Activated CD4-positive, alpha-beta memory T cell treated with anti-CD3 and anti-CD28 coated beads, Interleukin-2, amount 10 ng/mL, durations not matched to agents 7 days and 5 days (primary cell): Measurements from ENCODE around the gene KIR3DL3. TPM values are rescaled to one million over a fixed set of nuclear protein-coding genes. Genes with fewer than 3 reads are reported as not detected.
"Not testable (repeated sequence)": the region's sequence is repeated elsewhere in the genome, so short reads cannot be mapped to it uniquely, and the experiment has no call there.

Experiments
- CTCF ChIA-PET: fragments of 350-600 bp; sonication (Branson Sonifier 250); formaldehyde crosslinking; loops from one replicate; lab custom pipeline; 2021; ENCODE audit warnings: antibody characterized with exemption, inconsistent platforms; lab: Charles Lee
- POLR2A ChIA-PET: fragments of 350-600 bp; sonication (Branson Sonifier 250); formaldehyde crosslinking; loops from one replicate; lab custom pipeline; 2021; ENCODE audit warnings: antibody characterized with exemption; lab: Charles Lee
- DNase-seq: peaks from one replicate; pipeline ENCODE4 v3.0.0-alpha.2; 2020
- H3K27ac Mint-ChIP-seq: one replicate; pipeline ENCODE4 v1.8.0; 2021; ENCODE audit warnings: mild to moderate bottlenecking, mixed read lengths
- H3K27me3 Mint-ChIP-seq: one replicate; pipeline ENCODE4 v1.8.0; 2021; ENCODE audit warnings: mixed read lengths
- H3K36me3 Mint-ChIP-seq: one replicate; pipeline ENCODE4 v1.8.0; 2021; ENCODE audit warnings: low read depth, mixed read lengths
- H3K4me1 Mint-ChIP-seq: one replicate; pipeline ENCODE4 v1.8.0; 2021; ENCODE audit warnings: mixed read lengths
- H3K4me3 Mint-ChIP-seq: one replicate; pipeline ENCODE4 v1.8.0; 2021; ENCODE audit warnings: mild to moderate bottlenecking, mixed read lengths
- H3K9me3 Mint-ChIP-seq: one replicate; pipeline ENCODE4 v1.8.0; 2021; ENCODE audit warnings: mixed read lengths
- total RNA-seq, 2 experiments: library from RNA; stranded (reverse); gene quantifications; one replicate each; pipeline ENCODE4 v1.2.3, GENCODE V29; 2021

KIR3DL3 gene
- total RNA-seq, 2 experiments from 2014 or later = not detected

DNA sequence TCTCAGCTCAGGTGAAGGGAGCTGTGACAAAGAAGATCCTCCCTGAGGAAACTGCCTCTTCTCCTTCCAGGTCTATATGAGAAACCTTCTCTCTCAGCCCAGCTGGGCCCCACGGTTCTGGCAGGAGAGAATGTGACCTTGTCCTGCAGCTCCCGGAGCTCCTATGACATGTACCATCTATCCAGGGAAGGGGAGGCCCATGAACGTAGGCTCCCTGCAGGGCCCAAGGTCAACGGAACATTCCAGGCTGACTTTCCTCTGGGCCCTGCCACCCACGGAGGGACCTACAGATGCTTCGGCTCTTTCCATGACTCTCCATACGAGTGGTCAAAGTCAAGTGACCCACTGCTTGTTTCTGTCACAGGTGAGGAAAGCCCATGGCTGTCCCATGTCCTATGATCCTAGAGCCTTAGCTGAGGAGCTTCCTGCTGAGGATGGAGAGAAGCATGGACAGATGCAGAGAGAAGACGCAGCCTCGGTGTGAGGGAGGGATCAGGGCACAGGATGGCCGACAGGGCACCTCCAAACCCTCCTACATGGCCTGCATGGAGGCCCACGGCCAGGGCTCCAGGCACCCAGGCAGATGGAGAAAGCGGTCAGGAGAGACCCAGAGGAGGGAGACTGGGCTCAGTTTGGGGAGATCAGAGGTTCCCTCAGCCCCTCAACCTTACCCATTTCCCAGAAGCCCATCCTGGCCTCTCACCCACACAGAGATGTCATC lies 51.0 kb downstream of the KIR3DL3 start:
- CTCF ChIA-PET, POLR2A ChIA-PET, H3K9me3 Mint-ChIP-seq, H3K4me3 Mint-ChIP-seq, DNase-seq, H3K4me1 Mint-ChIP-seq, H3K36me3 Mint-ChIP-seq, H3K27me3 Mint-ChIP-seq, H3K27ac Mint-ChIP-seq: not testable (repeated sequence)

DNA sequence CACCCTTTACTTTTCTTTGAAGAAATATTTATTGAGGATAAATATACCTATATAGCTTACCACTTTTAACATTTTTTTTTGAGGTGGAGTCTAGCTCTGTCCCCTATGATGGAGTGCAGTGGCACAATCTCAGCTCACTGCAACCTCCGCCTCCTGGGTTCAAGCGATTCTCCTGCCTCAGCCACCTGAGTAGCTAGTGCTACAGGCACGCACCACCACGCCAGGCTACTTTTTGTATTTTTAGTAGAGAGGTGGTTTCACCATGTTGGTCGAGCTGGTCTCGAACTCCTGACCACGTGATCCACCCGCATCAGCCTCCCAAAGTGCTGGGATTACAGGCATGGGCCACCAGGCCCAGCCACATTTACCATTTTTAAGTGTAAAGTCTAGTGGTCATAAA lies 51.6 kb downstream of the KIR3DL3 start:
- CTCF ChIA-PET, H3K36me3 Mint-ChIP-seq: not testable (repeated sequence)

DNA sequence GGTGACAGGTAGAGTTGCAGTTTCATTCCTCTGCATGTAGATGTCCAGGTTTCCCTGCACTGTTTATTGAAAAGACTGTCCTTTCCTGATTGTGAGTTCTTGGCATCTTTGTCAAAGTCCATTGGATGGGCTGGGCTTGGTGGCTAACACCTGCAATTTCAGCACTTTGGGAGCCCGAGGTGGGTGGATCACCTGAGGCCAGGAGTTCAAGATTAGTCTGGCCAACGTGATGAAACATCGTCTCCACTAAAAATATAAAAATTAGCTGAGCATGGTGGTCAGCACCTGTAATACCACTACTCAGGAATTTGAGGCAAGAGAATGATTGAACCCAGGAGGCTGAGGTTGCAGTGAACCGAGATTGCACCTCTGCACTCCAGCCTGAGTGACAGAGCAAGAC lies 53.6 kb downstream of the KIR3DL3 start:
- H3K4me1 Mint-ChIP-seq, H3K4me3 Mint-ChIP-seq, H3K9me3 Mint-ChIP-seq, H3K36me3 Mint-ChIP-seq, H3K27me3 Mint-ChIP-seq, CTCF ChIA-PET, H3K27ac Mint-ChIP-seq, DNase-seq, POLR2A ChIA-PET: not testable (repeated sequence)

More for the DNA sequence above, 51.6 kb downstream of the KIR3DL3 start:
- H3K27me3 Mint-ChIP-seq, H3K27ac Mint-ChIP-seq, DNase-seq, H3K4me3 Mint-ChIP-seq, H3K9me3 Mint-ChIP-seq, POLR2A ChIA-PET, H3K4me1 Mint-ChIP-seq: not testable (repeated sequence)

DNA sequence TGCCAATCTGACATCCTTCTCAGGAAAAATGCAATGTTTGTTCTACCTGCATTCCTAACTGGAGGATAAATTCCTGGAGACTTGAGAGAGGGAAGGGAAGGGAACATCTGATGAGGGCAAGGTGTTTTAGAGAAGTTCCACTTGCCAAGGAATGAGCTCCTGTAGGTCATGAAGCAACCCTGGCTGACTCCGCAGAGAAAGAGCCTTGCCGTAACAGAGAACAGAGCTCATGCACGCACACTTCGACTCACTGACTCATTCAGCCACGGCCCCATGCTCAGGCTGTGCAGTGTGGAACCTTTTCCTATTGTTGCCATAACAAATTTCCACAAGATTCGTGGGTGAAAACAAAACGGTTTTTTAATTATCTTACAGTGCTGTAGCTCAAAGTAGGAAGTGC lies 54.7 kb downstream of the KIR3DL3 start:
- CTCF ChIA-PET, H3K27me3 Mint-ChIP-seq, H3K27ac Mint-ChIP-seq, DNase-seq, H3K36me3 Mint-ChIP-seq, H3K9me3 Mint-ChIP-seq, POLR2A ChIA-PET, H3K4me3 Mint-ChIP-seq, H3K4me1 Mint-ChIP-seq: not testable (repeated sequence)

DNA sequence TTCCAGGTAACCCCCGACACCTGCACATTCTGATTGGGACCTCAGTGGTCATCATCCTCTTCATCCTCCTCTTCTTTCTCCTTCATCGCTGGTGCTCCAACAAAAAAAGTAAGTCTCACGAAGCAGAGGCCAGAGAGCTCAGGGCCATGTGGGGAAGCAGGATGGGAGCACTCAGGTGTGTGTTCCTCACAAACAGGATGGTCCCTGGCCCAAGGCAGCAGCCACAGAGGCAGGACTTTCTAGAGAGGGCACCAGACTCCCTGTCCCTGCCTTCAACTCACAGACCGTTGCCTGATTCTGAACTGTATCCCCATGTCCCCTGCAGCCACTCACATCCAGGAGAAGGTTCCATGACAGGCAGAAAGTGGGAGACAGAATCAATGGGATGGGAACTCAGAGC lies 58.7 kb downstream of the KIR3DL3 start:
- H3K27ac Mint-ChIP-seq, H3K9me3 Mint-ChIP-seq, H3K27me3 Mint-ChIP-seq, H3K4me1 Mint-ChIP-seq, POLR2A ChIA-PET, CTCF ChIA-PET, H3K36me3 Mint-ChIP-seq, H3K4me3 Mint-ChIP-seq, DNase-seq: not testable (repeated sequence)

Other genes starting within 250 kb of the KIR3DL3 start
- gene LAIR2, start 221.6 kb upstream of the KIR3DL3 start, total RNA-seq = 1 to 10 TPM; 2.4 to 3.8 TPM
- gene LILRA2, start 150.7 kb upstream of the KIR3DL3 start, total RNA-seq = not detected
- gene LILRA1, start 130.8 kb upstream of the KIR3DL3 start, total RNA-seq = not detected
- gene LILRB1, start 94.0 kb upstream of the KIR3DL3 start, total RNA-seq = under 1 TPM; 0.08 to 0.38 TPM
- gene LILRB4, start 61.5 kb upstream of the KIR3DL3 start, total RNA-seq = not detected
- gene KIR2DL3, start 14.1 kb downstream of the KIR3DL3 start, total RNA-seq = not detected
- gene KIR2DL1, start 45.4 kb downstream of the KIR3DL3 start, total RNA-seq = not detected
- gene KIR2DL4, start 79.2 kb downstream of the KIR3DL3 start, total RNA-seq = not detected
- under 1 TPM in 1 of 2 experiments, not detected in 1; 0.23 TPM for gene KIR3DL1, start 92.0 kb downstream of the KIR3DL3 start, total RNA-seq
- not detected for gene KIR2DS4, start 108.2 kb downstream of the KIR3DL3 start, total RNA-seq
- gene KIR3DL2, start 126.0 kb downstream of the KIR3DL3 start, total RNA-seq = 1 to 10 TPM in 1 of 2 experiments, under 1 TPM in 1; 0.75 to 1.1 TPM
- gene FCAR, start 149.8 kb downstream of the KIR3DL3 start, total RNA-seq = not detected
- gene NCR1, start 181.7 kb downstream of the KIR3DL3 start, total RNA-seq = not detected
- not detected for gene NLRP7, start 223.1 kb downstream of the KIR3DL3 start, total RNA-seq
- 10 to 100 TPM; 14.3 to 14.8 TPM for gene NLRP2, start 241.9 kb downstream of the KIR3DL3 start, total RNA-seq